ENCODE measurements around the gene HOXA13.
A peak's percentile ranks its signal among the peaks of the same experiment; 100 is the strongest.

Gene HOXA13

GRCh38 chr7:27191833-27192545, 7.9 kb downstream of the HOXA13 start:
- peak; percentile 67 for DNase-seq

- peak; percentile 25 for DNase-seq
These were observed 8.6 kb downstream of the HOXA13 start for GRCh38 chr7:27191161-27191731.

GRCh38 chr7:27189997-27190748, 9.7 kb downstream of the HOXA13 start:
- peak; percentile 28 for DNase-seq

GRCh38 chr7:27189295-27189996, 10.4 kb downstream of the HOXA13 start:
- peak; percentile 45 for DNase-seq

- DNase-seq, result peak; percentile 64
These were observed 11.3 kb downstream of the HOXA13 start for GRCh38 chr7:27188386-27189294.

- peak; percentile 46 for DNase-seq
These were observed 12.2 kb downstream of the HOXA13 start for GRCh38 chr7:27187475-27188385.

- DNase-seq, result peak; percentile 22
These were observed 13.0 kb downstream of the HOXA13 start for GRCh38 chr7:27186668-27187474.

- peak; percentile 51 for DNase-seq
These were observed 13.8 kb downstream of the HOXA13 start for GRCh38 chr7:27185854-27186667.

GRCh38 chr7:27185013-27185853, 14.7 kb downstream of the HOXA13 start, which contains the start of gene HOXA11:
Gene HOXA11, minus strand, starts transcription at chr7:27185232. Its CDS starts 88 bp downstream, at chr7:27185144.
- peak; percentile 86 for DNase-seq

- peak; percentile 67 for DNase-seq
These were observed 15.4 kb downstream of the HOXA13 start for GRCh38 chr7:27184337-27185012.

GRCh38 chr7:27183682-27184336, 16.1 kb downstream of the HOXA13 start:
- DNase-seq, result peak; percentile 50

- peak; percentile 70 for DNase-seq
These were observed 16.8 kb downstream of the HOXA13 start for GRCh38 chr7:27182861-27183681.

- DNase-seq, result peak; percentile 38
These were observed 17.5 kb downstream of the HOXA13 start for GRCh38 chr7:27182285-27182841.

- peak; percentile 43 for DNase-seq
These were observed 18.1 kb downstream of the HOXA13 start for GRCh38 chr7:27181795-27182275.

Data from left hindlimb (tissue), 1 donor.